Gastrocnemius medialis (tissue), 4 donors: ENCODE data around the gene CFAP92.

Experiments
- POLR2A ChIP-seq, 2 donors: fragments of 450-650 bp; IDR thresholded peaks; one replicate each; pipeline ENCODE4 v1.6.1; 2017; ENCODE audit warnings: antibody characterized with exemption in 2 of 2, mild to moderate bottlenecking in 2 of 2, moderate library complexity in 2 of 2
- TF ChIP-seq, protein P1 (sequence below), 5 experiments: fragments of 450-650 bp in 3 of 5; fragments of 200-600 bp in 2 of 5; sonication (generic) in 2 of 5; IDR thresholded peaks in 4 of 5; conservative IDR thresholded peaks in 1 of 5; 1 replicate in 4 of 5; 2 replicates in 1 of 5; pipeline ENCODE4 v1.5.1; 2016 to 2019; ENCODE audit warnings: antibody characterized with exemption in 5 of 5, mild to moderate bottlenecking in 3 of 5, moderate library complexity in 3 of 5

DNA sequence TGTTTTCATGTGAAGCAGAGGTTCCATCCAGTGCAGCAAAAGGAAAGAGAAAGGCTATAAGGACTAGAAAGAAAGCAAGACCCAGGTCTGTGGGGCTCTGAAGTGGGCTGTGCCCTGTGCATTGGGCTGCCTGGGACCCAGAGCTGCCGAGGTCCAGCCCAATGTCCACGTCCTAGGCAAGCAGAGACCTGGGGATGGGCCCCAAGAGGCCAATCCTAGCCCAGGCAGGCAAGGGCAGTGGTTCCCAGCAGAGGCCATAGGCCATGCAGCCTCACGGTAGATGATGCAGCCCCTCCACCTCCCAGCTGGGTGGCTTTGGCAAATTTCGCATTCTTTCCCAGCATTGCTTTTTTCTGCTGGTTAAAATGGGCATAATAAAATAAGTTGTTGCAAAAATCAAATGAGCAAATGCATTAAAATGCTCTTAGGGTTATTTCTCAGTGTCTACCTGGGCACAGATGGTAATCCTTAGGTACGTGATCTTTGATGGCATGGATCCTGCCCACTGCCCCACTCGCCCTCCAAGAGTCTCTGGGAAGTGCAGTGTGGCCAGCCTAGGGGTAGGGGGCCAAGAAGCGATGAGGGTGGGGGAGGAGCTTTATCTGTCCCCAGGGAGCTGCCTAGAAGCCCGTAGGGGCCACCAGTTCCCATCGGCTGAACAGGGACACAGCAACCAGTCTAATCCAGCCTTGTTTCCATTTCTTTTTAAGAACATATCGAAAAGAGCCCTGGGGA lies 44.4 kb upstream of the CFAP92 start:
- TF ChIP-seq, protein P1, sequence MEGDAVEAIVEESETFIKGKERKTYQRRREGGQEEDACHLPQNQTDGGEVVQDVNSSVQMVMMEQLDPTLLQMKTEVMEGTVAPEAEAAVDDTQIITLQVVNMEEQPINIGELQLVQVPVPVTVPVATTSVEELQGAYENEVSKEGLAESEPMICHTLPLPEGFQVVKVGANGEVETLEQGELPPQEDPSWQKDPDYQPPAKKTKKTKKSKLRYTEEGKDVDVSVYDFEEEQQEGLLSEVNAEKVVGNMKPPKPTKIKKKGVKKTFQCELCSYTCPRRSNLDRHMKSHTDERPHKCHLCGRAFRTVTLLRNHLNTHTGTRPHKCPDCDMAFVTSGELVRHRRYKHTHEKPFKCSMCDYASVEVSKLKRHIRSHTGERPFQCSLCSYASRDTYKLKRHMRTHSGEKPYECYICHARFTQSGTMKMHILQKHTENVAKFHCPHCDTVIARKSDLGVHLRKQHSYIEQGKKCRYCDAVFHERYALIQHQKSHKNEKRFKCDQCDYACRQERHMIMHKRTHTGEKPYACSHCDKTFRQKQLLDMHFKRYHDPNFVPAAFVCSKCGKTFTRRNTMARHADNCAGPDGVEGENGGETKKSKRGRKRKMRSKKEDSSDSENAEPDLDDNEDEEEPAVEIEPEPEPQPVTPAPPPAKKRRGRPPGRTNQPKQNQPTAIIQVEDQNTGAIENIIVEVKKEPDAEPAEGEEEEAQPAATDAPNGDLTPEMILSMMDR (IDR thresholded peaks at IDR 0.05 in 4 of 5, conservative IDR thresholded peaks at IDR 0.05 in 1 of 5), result no peak
- no peak for TF ChIP-seq POLR2A (IDR thresholded peaks at IDR 0.05)
